B cell (primary cell): ENCODE measurements around the gene DDX23. TPM values are rescaled to one million over a fixed set of nuclear protein-coding genes. Genes with fewer than 3 reads are reported as not detected.

Source experiments
- ATAC-seq: fragments of 200-7000 bp; cut with Tn5 transposase; one replicate; pipeline ENCODE4 v1.10.0; 2021; ENCODE audit warnings: low read depth, mild to moderate bottlenecking, moderate number of reproducible peaks, moderate library complexity
- CTCF ChIA-PET: fragments of 350-600 bp; sonication (Branson Sonifier 250); formaldehyde crosslinking; loops from one replicate; lab custom pipeline; 2021; ENCODE audit warnings: antibody characterized with exemption, inconsistent platforms; lab: Charles Lee
- POLR2A ChIA-PET: fragments of 350-600 bp; sonication (Branson Sonifier 250); formaldehyde crosslinking; loops from one replicate; lab custom pipeline; 2021; ENCODE audit warnings: antibody characterized with exemption; lab: Charles Lee
- DNase-seq: peaks from one replicate; pipeline ENCODE4 v3.0.0; 2013
- H2AFZ ChIP-seq: 2 replicates; pipeline ENCODE4 v1.6.1; 2012; ENCODE audit warnings: mild to moderate bottlenecking, low read depth, low read length; ENCODE audit not compliant: insufficient read depth, poor library complexity, severe bottlenecking
- H3K27ac ChIP-seq, 2 donors: 1 replicate in 1 of 2; 2 replicates in 1 of 2; pipeline ENCODE4 v1.5.1; 2012 to 2013; ENCODE audit warnings: low read length in 2 of 2, mild to moderate bottlenecking in 2 of 2, moderate library complexity in 1 of 2
- H3K27me3 ChIP-seq, 4 experiments: fragments of 200-600 bp in 1 of 4; sonication (generic) in 1 of 4; replicated peaks in 1 of 4; 1 replicate in 2 of 4; 2 replicates in 2 of 4; pipeline versions ENCODE4 v1.6.1 to v1.7.0; 2013 to 2016; ENCODE audit warnings: low read length in 3 of 4, mild to moderate bottlenecking in 2 of 4, mixed read lengths in 1 of 4, moderate library complexity in 1 of 4; ENCODE audit not compliant: insufficient read depth in 4 of 4, control insufficient read depth in 3 of 4; ENCODE audit errors: control extremely low read depth in 1 of 4
- H3K36me3 ChIP-seq, 2 experiments: replicated peaks in 1 of 2; 1 replicate in 1 of 2; 2 replicates in 1 of 2; pipeline versions ENCODE4 v1.6.1 to v1.7.1; 2013; ENCODE audit warnings: low read length in 1 of 2; ENCODE audit not compliant: insufficient read depth in 2 of 2, control insufficient read depth in 1 of 2; ENCODE audit errors: control extremely low read depth in 1 of 2, extremely low read depth in 1 of 2
- H3K4me1 ChIP-seq, 2 donors: fragments of 200-600 bp in 1 of 2; sonication (generic) in 1 of 2; 1 replicate in 1 of 2; 2 replicates in 1 of 2; pipeline versions ENCODE4 v1.5.1 to v1.6.1; 2013 to 2017; ENCODE audit warnings: low read length in 2 of 2; ENCODE audit not compliant: control insufficient read depth in 2 of 2, insufficient read depth in 2 of 2
- H3K4me2 ChIP-seq: replicated peaks from 2 replicates; pipeline ENCODE3; 2012; ENCODE audit warnings: mild to moderate bottlenecking, low read depth, low read length; ENCODE audit not compliant: poor library complexity, severe bottlenecking
- H3K4me3 ChIP-seq, 5 experiments: fragments of 200-600 bp in 1 of 5; sonication (generic) in 1 of 5; 1 replicate in 3 of 5; 2 replicates in 2 of 5; pipeline versions ENCODE4 v1.5.1 to v1.7.0; 2011 to 2016; ENCODE audit warnings: low read length in 4 of 5, mild to moderate bottlenecking in 4 of 5, low read depth in 2 of 5, control low read depth in 1 of 5, moderate library complexity in 1 of 5; ENCODE audit not compliant: insufficient read depth in 1 of 5; ENCODE audit errors: control extremely low read depth in 1 of 5, extremely low read depth in 1 of 5
- H3K79me2 ChIP-seq: fragments of 200-600 bp; sonication (generic); one replicate; pipeline ENCODE4 v1.6.0; 2016; ENCODE audit warnings: low read length; ENCODE audit not compliant: control insufficient read depth, insufficient read depth
- H3K9ac ChIP-seq: fragments of 200-600 bp; sonication (generic); 2 replicates; pipeline ENCODE4 v1.6.1; 2017; ENCODE audit warnings: mild to moderate bottlenecking, low read length, moderate library complexity
- H3K9me3 ChIP-seq, 3 donors: one replicate each; pipeline versions ENCODE4 v1.6.1 to v1.7.1; 2013; ENCODE audit warnings: low read length in 2 of 3; ENCODE audit not compliant: control insufficient read depth in 2 of 3, insufficient read depth in 1 of 3; ENCODE audit errors: control extremely low read depth in 1 of 3
- H4K20me1 ChIP-seq: 2 replicates; pipeline ENCODE4 v1.6.0; 2012; ENCODE audit warnings: mild to moderate bottlenecking, low read length; ENCODE audit not compliant: insufficient read depth, control insufficient read depth, poor library complexity, severe bottlenecking
- H3K27ac Mint-ChIP-seq: one replicate; pipeline ENCODE4 v1.8.0; 2021; ENCODE audit warnings: mixed read lengths
- H3K27me3 Mint-ChIP-seq: one replicate; pipeline ENCODE4 v1.8.0; 2021; ENCODE audit warnings: mixed read lengths
- H3K4me1 Mint-ChIP-seq: one replicate; pipeline ENCODE4 v1.8.0; 2021; ENCODE audit warnings: mixed read lengths
- H3K4me3 Mint-ChIP-seq: one replicate; pipeline ENCODE4 v1.8.0; 2021; ENCODE audit warnings: mixed read lengths
- H3K9me3 Mint-ChIP-seq: one replicate; pipeline ENCODE4 v1.8.0; 2022; ENCODE audit warnings: mixed read lengths; ENCODE audit not compliant: insufficient read depth
- CTCF ChIP-seq: fragments of 200-600 bp; IDR thresholded peaks from one replicate; pipeline ENCODE4 v1.8.0; 2022; ENCODE audit warnings: antibody characterized with exemption, mild to moderate bottlenecking
- EZH2 ChIP-seq: IDR thresholded peaks from 2 replicates; pipeline ENCODE4 v1.6.1; 2012; ENCODE audit warnings: borderline replicate concordance, low read depth, mild to moderate bottlenecking, moderate library complexity, low read length; ENCODE audit not compliant: insufficient read depth, poor library complexity, severe bottlenecking
- WGBS: methylation state at CpG from one replicate; pipeline ENCODE4 v1.1.5; 2013; ENCODE audit warnings: missing lambda C conversion rate; ENCODE audit not compliant: insufficient coverage; 5-methylcytosine and 5-hydroxymethylcytosine counted together
- intact Hi-C: fragments of 100-400 bp; cut with micrococcal nuclease; formaldehyde crosslinking; loops from one replicate; pipeline ENCODE4 v1.10.0; 2022
- polyA plus RNA-seq: library from polyadenylated mRNA; depleted of rRNA; stranded (reverse); fragments of >200 nt; gene quantifications from 2 replicates; pipeline ENCODE4 v1.2.3, GENCODE V29; 2012
- total RNA-seq, 2 donors: library from RNA; stranded (reverse); fragments of 120-200 nt in 1 of 2; gene quantifications; 1 replicate in 1 of 2; 2 replicates in 1 of 2; pipeline versions ENCODE4 v1.2.3 to v1.2.4, GENCODE V29; 2013 to 2022

Gene DDX23
- total and polyA plus RNA-seq, 2 donors (not counting 1 experiment from before 2014, with no cell fraction given): 76.1 to 135 TPM

DNA sequence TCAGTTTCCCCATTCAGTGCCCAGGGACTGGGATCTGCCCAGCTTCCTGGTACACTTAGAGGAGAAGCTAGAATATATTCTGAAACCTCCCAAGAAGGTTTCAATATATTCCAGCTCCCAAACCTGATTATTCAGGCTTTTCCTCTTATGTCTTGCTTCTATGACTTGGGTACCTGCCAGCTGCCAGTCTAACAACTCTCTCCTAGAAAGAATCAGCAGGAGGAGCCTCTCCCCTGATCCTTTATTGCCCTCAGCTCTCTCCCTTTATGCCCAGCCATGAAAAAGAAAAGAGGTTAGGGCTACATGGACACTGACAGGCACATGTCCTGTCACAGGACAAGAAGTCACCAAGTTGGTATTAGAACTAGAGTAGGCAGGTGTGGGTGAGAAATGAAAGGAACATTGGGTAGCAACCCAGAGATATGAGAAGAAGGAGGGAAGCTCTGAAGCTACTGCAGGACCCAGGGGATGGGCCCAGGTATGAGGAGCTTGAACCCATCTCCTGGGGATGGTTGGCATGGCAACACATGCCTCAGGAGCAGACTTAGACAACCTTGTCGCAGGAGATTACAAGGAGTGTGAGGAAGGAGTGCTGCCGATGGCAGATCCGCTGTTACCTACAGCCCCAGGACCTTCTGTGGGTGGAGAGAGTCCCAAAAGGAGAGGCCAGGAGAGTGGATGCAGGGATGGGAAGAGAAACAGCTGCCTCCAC is 35.7 kb downstream of the DDX23 start:
- POLR2A ChIA-PET: interaction anchor here (0.9 kb wide), 1 partner anchor 981 kb away, joined by 3 read pairs; no protein-coding TSS in a partner anchor
- Histone ChIP-seq H3K4me1 (peaks cover 30 to 38% of the 10 kb centered on the region in 2 donors), H3K9ac (peak overlapping the region; percentile 91), H4K20me1 (peaks cover 13% of the 10 kb centered on the region), H2AFZ (peak overlapping the region; percentile 96), H3K4me2 (peak overlapping the region; percentile 100), H3K79me2 (no peaks in the 10 kb centered on the region), H3K9me3 (no peaks in the 10 kb centered on the region), H3K36me3 (no peaks in the 10 kb centered on the region), H3K4me3 (no peak overlapping the region), H3K27me3 (peaks cover 0 to 31% (median 16%) of the 10 kb centered on the region in 4 experiments), H3K27ac (no peak overlapping the region)
- Mint-ChIP-seq H3K27ac (no peak overlapping the region), H3K27me3 (peaks cover 12% of the 10 kb centered on the region), H3K4me3 (peak overlapping the region; percentile 96), H3K9me3 (no peaks in the 10 kb centered on the region), H3K4me1 (peaks cover 29% of the 10 kb centered on the region)
- CTCF ChIA-PET: interaction anchor here (1.1 to 6.8 kb wide), 4 partner anchors 8 to 52 kb away, joined by 3 to 57 read pairs (median 14); partner anchors contain the start of gene DDX23
- DNase-seq (no peak), ATAC-seq (no peak)
- intact Hi-C loops: no loop called here
- 95% methylated on average over 3 of the region's 3 CpGs for WGBS
- TF ChIP-seq CTCF (no peak), EZH2 (no peak)
